Measurements from ENCODE around the gene PLEKHA5. TPM values are rescaled to one million over a fixed set of nuclear protein-coding genes. Genes with fewer than 3 reads are reported as not detected.

The PLEKHA5 gene
- total and polyA plus RNA-seq, 2 of the 4 experiments (the other 2 are of a cell fraction) = 5.3 to 12.2 TPM

GRCh38 chr12:19165451-19165850 lies 35.9 kb downstream of the PLEKHA5 start:
- in situ Hi-C loops (cut with MboI; ENCODE audit: low sequenced_read_pairs) = no loop called here

More at GRCh38 chr12:19165451-19165850, 35.9 kb downstream of the PLEKHA5 start:
- intact Hi-C loops (cut with micrococcal nuclease) (no loop called here), dilution Hi-C loops (cut with HindIII; ENCODE audit: low sequenced_read_pairs, unreplicated experiment) (no loop called here)
- Histone ChIP-seq H3K4me3 (ENCODE audit: insufficient read depth, low read depth, low read length) (no peak overlapping the region), H3K56ac (ENCODE audit: extremely low read depth, insufficient read depth, low read length) (no peak overlapping the region), H3K4me1 (ENCODE audit: control insufficient read depth, insufficient read depth, low read length) (0 out of 2 replicates have a peak, but pooled peaks cover 1% of the 10 kb centered on the region), H3K36me3 (ENCODE audit: control insufficient read depth, insufficient read depth, low read length) (no peaks in the 10 kb centered on the region), H2BK120ac (ENCODE audit: low read depth, low read length) (no peak overlapping the region), H3K4me2 (ENCODE audit: low read depth, low read length) (no peak overlapping the region), H2AK9ac (replicated peaks; ENCODE audit: low read depth, low read length, poor library complexity) (no peak overlapping the region), H3K4ac (ENCODE audit: low read depth, low read length) (no peak overlapping the region), H3K18ac (ENCODE audit: low read depth, low read length) (no peak overlapping the region), H3K9ac (ENCODE audit: low read depth, low read length) (no peak overlapping the region), H3K27me3 (ENCODE audit: control insufficient read depth, insufficient read depth, low read length) (no peaks in the 10 kb centered on the region), H2BK5ac (ENCODE audit: low read depth, low read length, poor library complexity, severe bottlenecking) (no peak overlapping the region), H3K79me1 (ENCODE audit: low read depth in 1 of 2, low read length in 2 of 2) (peaks cover 20 to 36% of the 10 kb centered on the region in 2 experiments), H2AK5ac (ENCODE audit: low read depth, low read length) (no peak overlapping the region), H3K9me1 (ENCODE audit: insufficient read depth, low read length) (no peaks in the 10 kb centered on the region; the same call in 1 of the 2 replicates), H2AFZ (replicated peaks; ENCODE audit: low read length, poor library complexity) (no peak overlapping the region), H4K20me1 (ENCODE audit: insufficient read depth, low read length) (0 out of 2 replicates have a peak, but pooled peaks cover 4% of the 10 kb centered on the region), H2BK20ac (ENCODE audit: low read depth, low read length) (no peak overlapping the region), H4K5ac (ENCODE audit: low read depth, low read length) (no peak overlapping the region), H4K91ac (ENCODE audit: insufficient read depth, low read depth, low read length) (no peak overlapping the region), H3K9me3 (ENCODE audit: control insufficient read depth, insufficient read depth, low read length) (no peaks in the 10 kb centered on the region), H3K14ac (replicated peaks; ENCODE audit: low read depth, low read length) (no peak overlapping the region), H2BK15ac (ENCODE audit: low read depth, low read length) (no peak overlapping the region), H4K8ac (ENCODE audit: low read depth in 2 of 2, low read length in 2 of 2) (no peak overlapping the region), H3K23ac (ENCODE audit: low read depth, low read length) (no peak overlapping the region), H3K27ac (ENCODE audit: insufficient read depth, low read length) (no peak overlapping the region)
- ChIA-PET POLR2A (ENCODE audit: unreplicated experiment) (no interaction called here), CTCF (no interaction called here)
- TF ChIP-seq MAFK (IDR thresholded peaks at IDR 0.05; ENCODE audit: low read depth, low read length) (no peak), POLR2A (IDR thresholded peaks at IDR 0.05; ENCODE audit: low read depth, low read length) (no peak), ELK1 (IDR thresholded peaks at IDR 0.05; ENCODE audit: borderline replicate concordance, low read depth, low read length) (no peak), MXI1 (IDR thresholded peaks at IDR 0.05; ENCODE audit: borderline replicate concordance, low read depth, low read length) (no peak), CEBPB (IDR thresholded peaks at IDR 0.05; ENCODE audit: low read depth, low read length) (no peak), CTCF (conservative IDR thresholded peaks at IDR 0.05; ENCODE audit: low read depth, low read length) (no peak), FOS (IDR thresholded peaks at IDR 0.05; ENCODE audit: low read depth, low read length) (no peak), USF2 (IDR thresholded peaks at IDR 0.05; ENCODE audit: low read depth, low read length) (no peak), SMC3 (IDR thresholded peaks at IDR 0.05; ENCODE audit: low read depth, low read length) (no peak), CHD1 (IDR thresholded peaks at IDR 0.05; ENCODE audit: low read depth, low read length) (no peak), NFE2L2 (IDR thresholded peaks at IDR 0.05; ENCODE audit: low read depth, low read length) (no peak), BHLHE40 (IDR thresholded peaks at IDR 0.05; ENCODE audit: low read depth, low read length) (no peak), RFX5 (IDR thresholded peaks at IDR 0.05; ENCODE audit: low read depth, low read length) (no peak), MAZ (IDR thresholded peaks at IDR 0.05; ENCODE audit: borderline replicate concordance, low read depth, low read length) (no peak), RAD21 (IDR thresholded peaks at IDR 0.05; ENCODE audit: low read length) (no peak), RCOR1 (IDR thresholded peaks at IDR 0.05; ENCODE audit: insufficient replicate concordance, low read length) (no peak)
- no peak for ATAC-seq (ENCODE audit: low read depth)
- BruUV-seq (replicated peaks) = no TSS peak
- WGBS, 2 experiments (ENCODE audit: extremely low coverage in 2 of 2, insufficient read length in 1 of 2) = no CpG with 5 or more reads among the region's 2 CpGs
- DNase-seq = no peak

Data from IMR-90 (cell line).